GM18498 (cell line): Measurements from ENCODE around the gene SFXN3.

Experiments
- ATAC-seq: cut with Tn5 transposase; IDR thresholded peaks from one replicate; pipeline ENCODE4 v1.9.1; 2021; ENCODE audit warnings: mild to moderate bottlenecking, moderate library complexity; ENCODE audit not compliant: unreplicated experiment

The SFXN3 gene

GRCh38 chr10:101014966-101015581 lies 16.0 kb upstream of the SFXN3 start:
- ATAC-seq, result no peak

GRCh38 chr10:101015582-101015973 lies 15.5 kb upstream of the SFXN3 start:
- ATAC-seq, result no peak

GRCh38 chr10:101016814-101017213 lies 14.2 kb upstream of the SFXN3 start:
- no peak for ATAC-seq

GRCh38 chr10:101018118-101018599 lies 12.9 kb upstream of the SFXN3 start:
- no peak for ATAC-seq

GRCh38 chr10:101018600-101019439 lies 12.2 kb upstream of the SFXN3 start:
- ATAC-seq, result no peak

- no peak for ATAC-seq
Observed at GRCh38 chr10:101019440-101019703, 11.7 kb upstream of the SFXN3 start.

GRCh38 chr10:101020427-101021075 lies 10.5 kb upstream of the SFXN3 start:
- ATAC-seq, result no peak

GRCh38 chr10:101021239-101021638 lies 9.8 kb upstream of the SFXN3 start:
- no peak for ATAC-seq

GRCh38 chr10:101021692-101022251 lies 9.3 kb upstream of the SFXN3 start:
- ATAC-seq, result no peak

GRCh38 chr10:101022967-101023705 lies 7.9 kb upstream of the SFXN3 start:
- ATAC-seq, result no peak

- ATAC-seq, result no peak
Observed at GRCh38 chr10:101027106-101027720, 3.8 kb upstream of the SFXN3 start.

- no peak for ATAC-seq
Observed at GRCh38 chr10:101028446-101029337, 2.3 kb upstream of the SFXN3 start.

GRCh38 chr10:101029520-101030295 lies 1.3 kb upstream of the SFXN3 start:
- ATAC-seq, result no peak

GRCh38 chr10:101030496-101031127 lies 422 bp upstream of the SFXN3 start:
- no peak for ATAC-seq

GRCh38 chr10:101031796-101032636 lies 982 bp downstream of the SFXN3 start:
- no peak for ATAC-seq

- no peak for ATAC-seq
Observed at GRCh38 chr10:101032637-101033224, 1.7 kb downstream of the SFXN3 start.

GRCh38 chr10:101033276-101033675 lies 2.2 kb downstream of the SFXN3 start:
- ATAC-seq, result no peak
